ENCODE results near the gene HNRNPF. TPM values are rescaled to one million over a fixed set of nuclear protein-coding genes. Genes with fewer than 3 reads are reported as not detected.

Gene HNRNPF
- total and polyA plus RNA-seq, 4 donors: 79.1 to 237 (median 176) TPM

DNA sequence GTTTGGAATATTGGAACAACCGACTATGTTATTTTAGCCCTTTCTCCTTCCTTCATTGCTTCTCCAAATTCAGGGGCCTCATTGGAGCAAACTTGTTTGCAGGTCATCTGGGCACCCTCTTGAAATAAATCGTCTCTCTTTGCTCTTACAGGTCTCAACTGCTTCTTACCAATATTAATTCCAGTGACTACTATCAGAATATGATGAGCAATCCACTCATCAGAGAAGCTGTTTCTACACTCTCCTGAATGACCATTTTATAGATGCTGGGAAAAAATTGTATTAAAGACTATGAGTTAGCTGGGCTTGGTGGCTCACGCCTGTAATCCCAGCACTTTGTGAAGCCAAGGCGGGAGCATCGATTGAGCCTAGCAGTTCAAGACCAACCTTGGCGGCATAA lies 12.5 kb upstream of the HNRNPF start:
- ATAC-seq (ENCODE audit: insufficient read depth, low FRiP score): no peak
- H3K4me3 ChIP-seq: no peak overlapping the region
- WGBS, 2 donors: 86 to 91% methylated on average over 6 of the region's 6 CpGs

DNA sequence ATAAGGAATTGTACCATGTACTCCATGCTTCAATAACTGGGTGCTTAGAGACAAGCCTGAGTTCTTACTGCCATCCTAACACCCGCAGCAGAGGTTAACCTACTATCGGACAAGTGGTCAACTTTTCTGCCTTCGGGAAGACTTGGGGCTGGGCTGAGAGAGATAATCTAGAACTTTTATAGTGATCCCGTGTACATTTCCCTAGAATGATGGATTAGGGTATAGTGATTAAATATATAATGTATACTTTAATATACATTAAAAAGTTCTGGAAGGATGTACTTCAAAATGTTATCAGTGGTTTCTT lies 12.2 kb upstream of the HNRNPF start:
- peak overlapping the region; percentile 28 for H3K4me3 ChIP-seq
- TF ChIP-seq, protein P1, sequence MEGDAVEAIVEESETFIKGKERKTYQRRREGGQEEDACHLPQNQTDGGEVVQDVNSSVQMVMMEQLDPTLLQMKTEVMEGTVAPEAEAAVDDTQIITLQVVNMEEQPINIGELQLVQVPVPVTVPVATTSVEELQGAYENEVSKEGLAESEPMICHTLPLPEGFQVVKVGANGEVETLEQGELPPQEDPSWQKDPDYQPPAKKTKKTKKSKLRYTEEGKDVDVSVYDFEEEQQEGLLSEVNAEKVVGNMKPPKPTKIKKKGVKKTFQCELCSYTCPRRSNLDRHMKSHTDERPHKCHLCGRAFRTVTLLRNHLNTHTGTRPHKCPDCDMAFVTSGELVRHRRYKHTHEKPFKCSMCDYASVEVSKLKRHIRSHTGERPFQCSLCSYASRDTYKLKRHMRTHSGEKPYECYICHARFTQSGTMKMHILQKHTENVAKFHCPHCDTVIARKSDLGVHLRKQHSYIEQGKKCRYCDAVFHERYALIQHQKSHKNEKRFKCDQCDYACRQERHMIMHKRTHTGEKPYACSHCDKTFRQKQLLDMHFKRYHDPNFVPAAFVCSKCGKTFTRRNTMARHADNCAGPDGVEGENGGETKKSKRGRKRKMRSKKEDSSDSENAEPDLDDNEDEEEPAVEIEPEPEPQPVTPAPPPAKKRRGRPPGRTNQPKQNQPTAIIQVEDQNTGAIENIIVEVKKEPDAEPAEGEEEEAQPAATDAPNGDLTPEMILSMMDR (IDR thresholded peaks at IDR 0.05; ENCODE audit: control extremely low read depth, extremely low read depth): no peak

More for the DNA sequence above, 12.5 kb upstream of the HNRNPF start:
- TF ChIP-seq, protein P1 (IDR thresholded peaks at IDR 0.05; ENCODE audit: control extremely low read depth, extremely low read depth): no peak
- Histone ChIP-seq H3K9ac (ENCODE audit: insufficient read depth in 1 of 2, low read length in 2 of 2) (no peak overlapping the region), H3K36me3 (ENCODE audit: control insufficient read depth in 4 of 4, insufficient read depth in 4 of 4, low read length in 4 of 4) (no peaks in the 10 kb centered on the region), H3K27ac (ENCODE audit: low read depth in 1 of 2, low read length in 1 of 2) (peak overlapping the region in 1 of 2 donors; percentile 31), H3K4me1 (ENCODE audit: control insufficient read depth in 5 of 5, insufficient read depth in 5 of 5, low read length in 5 of 5) (peaks cover 0 to 11% (median 4%) of the 10 kb centered on the region in 5 donors), H3K9me3 (ENCODE audit: control insufficient read depth in 4 of 4, insufficient read depth in 3 of 4, low read length in 3 of 4) (no peaks in the 10 kb centered on the region), H3K27me3 (ENCODE audit: control insufficient read depth in 3 of 3, insufficient read depth in 3 of 3, low read length in 2 of 3) (no peaks in the 10 kb centered on the region)
- peak in 1 of 3 donors; percentile 6 for DNase-seq

DNA sequence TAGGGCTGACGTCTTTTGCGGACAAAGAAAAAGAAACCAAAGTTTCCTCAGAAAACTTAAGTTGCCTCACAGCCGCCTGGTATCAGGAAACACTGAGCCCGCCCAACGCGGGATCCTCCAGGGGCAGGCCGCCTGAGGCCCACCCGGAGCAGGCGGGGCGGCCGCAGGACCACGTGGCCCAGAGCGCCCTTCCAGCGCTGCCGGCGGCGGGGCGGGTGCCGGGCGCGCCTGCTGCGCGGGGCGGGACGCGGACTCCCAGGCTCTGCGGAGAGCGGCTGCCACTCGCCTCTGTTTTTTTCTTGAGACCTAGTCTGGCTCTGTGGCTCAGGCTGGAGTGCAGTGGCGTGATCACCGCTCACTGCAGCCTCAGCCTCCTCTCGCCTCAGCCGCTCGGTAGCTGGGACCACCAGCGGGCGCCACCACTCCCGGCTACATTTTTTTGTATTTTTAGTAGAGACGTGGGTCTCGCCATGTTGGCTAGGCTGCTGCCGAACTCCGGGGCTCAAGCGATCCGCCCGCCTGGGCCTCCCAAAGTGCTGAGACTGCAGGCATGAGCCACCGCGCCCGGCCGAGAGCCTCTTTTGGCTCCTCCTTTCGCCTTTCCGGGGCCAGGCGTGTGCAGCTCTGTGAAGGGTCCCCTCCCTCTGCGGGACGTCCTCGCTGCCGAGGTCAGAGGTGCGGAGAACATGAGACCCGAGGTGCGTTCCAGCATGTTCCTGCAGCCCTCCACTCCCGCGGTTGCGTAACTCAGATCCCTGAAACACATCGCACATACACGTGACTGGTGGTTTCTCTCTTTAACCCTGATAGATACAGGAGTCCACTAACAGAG lies 11.6 kb upstream of the HNRNPF start:
- no peaks in the 10 kb centered on the region for H3K9me3 ChIP-seq (ENCODE audit: control insufficient read depth in 4 of 4, insufficient read depth in 3 of 4, low read length in 3 of 4)
- H3K27ac ChIP-seq (ENCODE audit: low read depth in 1 of 2, low read length in 1 of 2): peak overlapping the region; percentile 94
- peak overlapping the region; percentile 28 for H3K4me3 ChIP-seq
- no peaks in the 10 kb centered on the region for H3K27me3 ChIP-seq (ENCODE audit: control insufficient read depth in 3 of 3, insufficient read depth in 3 of 3, low read length in 2 of 3)
- whole genome bisulfite sequencing, 2 donors: 0 to 1% methylated on average over 53 to 63 of the region's 63 CpGs
- TF ChIP-seq, protein P1 (IDR thresholded peaks at IDR 0.05; ENCODE audit: control extremely low read depth, extremely low read depth): no peak
- H3K4me1 ChIP-seq (ENCODE audit: control insufficient read depth in 5 of 5, insufficient read depth in 5 of 5, low read length in 5 of 5): peaks cover 0 to 11% (median 4%) of the 10 kb centered on the region in 5 donors
- H3K36me3 ChIP-seq (ENCODE audit: control insufficient read depth in 4 of 4, insufficient read depth in 4 of 4, low read length in 4 of 4): no peaks in the 10 kb centered on the region
- DNase-seq (peak; percentile 94 to 96 (median 94)), ATAC-seq (ENCODE audit: insufficient read depth, low FRiP score) (peak; percentile 96)
- H3K9ac ChIP-seq (ENCODE audit: insufficient read depth in 1 of 2, low read length in 2 of 2): peak overlapping the region; percentile 76 to 81

More for the DNA sequence above, 12.2 kb upstream of the HNRNPF start:
- Histone ChIP-seq H3K4me1 (ENCODE audit: control insufficient read depth in 5 of 5, insufficient read depth in 5 of 5, low read length in 5 of 5) (peaks cover 0 to 11% (median 4%) of the 10 kb centered on the region in 5 donors), H3K9ac (ENCODE audit: insufficient read depth in 1 of 2, low read length in 2 of 2) (peak overlapping the region in 1 of 2 donors; percentile 65), H3K27ac (ENCODE audit: low read depth in 1 of 2, low read length in 1 of 2) (peak overlapping the region; percentile 94), H3K36me3 (ENCODE audit: control insufficient read depth in 4 of 4, insufficient read depth in 4 of 4, low read length in 4 of 4) (no peaks in the 10 kb centered on the region), H3K9me3 (ENCODE audit: control insufficient read depth in 4 of 4, insufficient read depth in 3 of 4, low read length in 3 of 4) (no peaks in the 10 kb centered on the region), H3K27me3 (ENCODE audit: control insufficient read depth in 3 of 3, insufficient read depth in 3 of 3, low read length in 2 of 3) (no peaks in the 10 kb centered on the region)
- ATAC-seq (ENCODE audit: insufficient read depth, low FRiP score) (no peak), DNase-seq (no peak)
- 19 to 40% methylated on average over 4 of the region's 4 CpGs for WGBS, 2 donors

Measured in lung (tissue), 12 donors.